Neural cell (in vitro differentiated cells): Measurements from ENCODE around the gene CRYGS.

Experiments
- EP300 ChIP-seq: fragments of 450-650 bp; conservative IDR thresholded peaks from 2 replicates; pipeline ENCODE4 v1.6.1; 2014; ENCODE audit warnings: antibody characterized with exemption, mild to moderate bottlenecking, moderate library complexity; ENCODE audit not compliant: poor library complexity, severe bottlenecking
- EZH2 ChIP-seq: fragments of 200-600, 300-800 bp; shearing (Covaris generic), sonication (generic); IDR thresholded peaks from 2 replicates; pipeline ENCODE4 v1.6.1; 2014; ENCODE audit warnings: antibody characterized with exemption, low read length, borderline replicate concordance, mild to moderate bottlenecking; ENCODE audit not compliant: insufficient read depth, poor library complexity, severe bottlenecking
- POLR2AphosphoS5 ChIP-seq: IDR thresholded peaks from 2 replicates; pipeline ENCODE4 v1.6.1; 2012
- RAD21 ChIP-seq: fragments of 450-650 bp; conservative IDR thresholded peaks from 2 replicates; pipeline ENCODE4 v1.6.1; 2014; ENCODE audit warnings: antibody characterized with exemption, mild to moderate bottlenecking, moderate library complexity
- TAF1 ChIP-seq: IDR thresholded peaks from 2 replicates; pipeline ENCODE4 v1.6.1; 2012; ENCODE audit warnings: low read depth
- TF ChIP-seq, protein P1 (sequence below): fragments of 450-650 bp; IDR thresholded peaks from 2 replicates; pipeline ENCODE4 v1.5.1; 2014; ENCODE audit warnings: antibody characterized with exemption, mild to moderate bottlenecking, moderate library complexity; ENCODE audit not compliant: poor library complexity, severe bottlenecking
- TF ChIP-seq, protein P2 (sequence below): IDR thresholded peaks from 2 replicates; pipeline ENCODE4 v1.6.1; 2012; ENCODE audit warnings: borderline replicate concordance

DNA sequence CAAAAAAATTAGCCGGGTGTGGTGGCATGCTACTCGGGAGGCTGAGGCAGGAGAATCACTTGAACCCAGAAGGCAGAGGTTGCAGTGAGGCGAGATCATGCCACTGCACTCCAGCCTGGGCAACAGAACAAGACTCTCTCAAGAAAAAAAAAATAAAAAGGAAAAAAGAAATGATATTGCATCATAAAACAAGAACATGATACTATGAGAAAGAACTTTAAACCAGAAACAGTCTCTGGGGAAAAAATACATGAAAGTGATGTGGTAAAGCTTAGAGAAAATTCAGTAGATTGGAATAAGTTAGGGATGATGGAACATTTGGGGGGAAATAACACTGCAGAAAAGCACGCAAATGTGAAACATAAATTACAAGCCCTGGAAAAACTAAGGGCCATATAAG is 54.7 kb downstream of the CRYGS start:
- TF ChIP-seq, protein P1, sequence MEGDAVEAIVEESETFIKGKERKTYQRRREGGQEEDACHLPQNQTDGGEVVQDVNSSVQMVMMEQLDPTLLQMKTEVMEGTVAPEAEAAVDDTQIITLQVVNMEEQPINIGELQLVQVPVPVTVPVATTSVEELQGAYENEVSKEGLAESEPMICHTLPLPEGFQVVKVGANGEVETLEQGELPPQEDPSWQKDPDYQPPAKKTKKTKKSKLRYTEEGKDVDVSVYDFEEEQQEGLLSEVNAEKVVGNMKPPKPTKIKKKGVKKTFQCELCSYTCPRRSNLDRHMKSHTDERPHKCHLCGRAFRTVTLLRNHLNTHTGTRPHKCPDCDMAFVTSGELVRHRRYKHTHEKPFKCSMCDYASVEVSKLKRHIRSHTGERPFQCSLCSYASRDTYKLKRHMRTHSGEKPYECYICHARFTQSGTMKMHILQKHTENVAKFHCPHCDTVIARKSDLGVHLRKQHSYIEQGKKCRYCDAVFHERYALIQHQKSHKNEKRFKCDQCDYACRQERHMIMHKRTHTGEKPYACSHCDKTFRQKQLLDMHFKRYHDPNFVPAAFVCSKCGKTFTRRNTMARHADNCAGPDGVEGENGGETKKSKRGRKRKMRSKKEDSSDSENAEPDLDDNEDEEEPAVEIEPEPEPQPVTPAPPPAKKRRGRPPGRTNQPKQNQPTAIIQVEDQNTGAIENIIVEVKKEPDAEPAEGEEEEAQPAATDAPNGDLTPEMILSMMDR, result no peak
- no peak for TF ChIP-seq POLR2AphosphoS5
- TF ChIP-seq EP300, result no peak
- TF ChIP-seq, protein P2, sequence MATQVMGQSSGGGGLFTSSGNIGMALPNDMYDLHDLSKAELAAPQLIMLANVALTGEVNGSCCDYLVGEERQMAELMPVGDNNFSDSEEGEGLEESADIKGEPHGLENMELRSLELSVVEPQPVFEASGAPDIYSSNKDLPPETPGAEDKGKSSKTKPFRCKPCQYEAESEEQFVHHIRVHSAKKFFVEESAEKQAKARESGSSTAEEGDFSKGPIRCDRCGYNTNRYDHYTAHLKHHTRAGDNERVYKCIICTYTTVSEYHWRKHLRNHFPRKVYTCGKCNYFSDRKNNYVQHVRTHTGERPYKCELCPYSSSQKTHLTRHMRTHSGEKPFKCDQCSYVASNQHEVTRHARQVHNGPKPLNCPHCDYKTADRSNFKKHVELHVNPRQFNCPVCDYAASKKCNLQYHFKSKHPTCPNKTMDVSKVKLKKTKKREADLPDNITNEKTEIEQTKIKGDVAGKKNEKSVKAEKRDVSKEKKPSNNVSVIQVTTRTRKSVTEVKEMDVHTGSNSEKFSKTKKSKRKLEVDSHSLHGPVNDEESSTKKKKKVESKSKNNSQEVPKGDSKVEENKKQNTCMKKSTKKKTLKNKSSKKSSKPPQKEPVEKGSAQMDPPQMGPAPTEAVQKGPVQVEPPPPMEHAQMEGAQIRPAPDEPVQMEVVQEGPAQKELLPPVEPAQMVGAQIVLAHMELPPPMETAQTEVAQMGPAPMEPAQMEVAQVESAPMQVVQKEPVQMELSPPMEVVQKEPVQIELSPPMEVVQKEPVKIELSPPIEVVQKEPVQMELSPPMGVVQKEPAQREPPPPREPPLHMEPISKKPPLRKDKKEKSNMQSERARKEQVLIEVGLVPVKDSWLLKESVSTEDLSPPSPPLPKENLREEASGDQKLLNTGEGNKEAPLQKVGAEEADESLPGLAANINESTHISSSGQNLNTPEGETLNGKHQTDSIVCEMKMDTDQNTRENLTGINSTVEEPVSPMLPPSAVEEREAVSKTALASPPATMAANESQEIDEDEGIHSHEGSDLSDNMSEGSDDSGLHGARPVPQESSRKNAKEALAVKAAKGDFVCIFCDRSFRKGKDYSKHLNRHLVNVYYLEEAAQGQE, result no peak
- TF ChIP-seq TAF1, result no peak
- TF ChIP-seq RAD21, result no peak
- TF ChIP-seq EZH2, result no peak
